Measurements from ENCODE around the gene CERS6. TPM values are rescaled to one million over a fixed set of nuclear protein-coding genes. Genes with fewer than 3 reads are reported as not detected.
A peak's percentile ranks its signal among the peaks of the same experiment; 100 is the strongest.
"Not testable (repeated sequence)": the region's sequence is repeated elsewhere in the genome, so short reads cannot be mapped to it uniquely, and the experiment has no call there.

CERS6 gene, protein sequence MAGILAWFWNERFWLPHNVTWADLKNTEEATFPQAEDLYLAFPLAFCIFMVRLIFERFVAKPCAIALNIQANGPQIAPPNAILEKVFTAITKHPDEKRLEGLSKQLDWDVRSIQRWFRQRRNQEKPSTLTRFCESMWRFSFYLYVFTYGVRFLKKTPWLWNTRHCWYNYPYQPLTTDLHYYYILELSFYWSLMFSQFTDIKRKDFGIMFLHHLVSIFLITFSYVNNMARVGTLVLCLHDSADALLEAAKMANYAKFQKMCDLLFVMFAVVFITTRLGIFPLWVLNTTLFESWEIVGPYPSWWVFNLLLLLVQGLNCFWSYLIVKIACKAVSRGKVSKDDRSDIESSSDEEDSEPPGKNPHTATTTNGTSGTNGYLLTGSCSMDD
- 66.1 to 67.4 TPM (median 66.5 TPM) in 3 replicates for total RNA-seq

- H3K4me3 Mint-ChIP-seq: no peak within 1 kb of the TSS
Measured at GRCh38 chr2:168455645-168456520, at the start of gene CERS6. CERS6 (plus strand) TSS chr2:168456272; CDS start chr2:168456449, 177 bp downstream.

DNA sequence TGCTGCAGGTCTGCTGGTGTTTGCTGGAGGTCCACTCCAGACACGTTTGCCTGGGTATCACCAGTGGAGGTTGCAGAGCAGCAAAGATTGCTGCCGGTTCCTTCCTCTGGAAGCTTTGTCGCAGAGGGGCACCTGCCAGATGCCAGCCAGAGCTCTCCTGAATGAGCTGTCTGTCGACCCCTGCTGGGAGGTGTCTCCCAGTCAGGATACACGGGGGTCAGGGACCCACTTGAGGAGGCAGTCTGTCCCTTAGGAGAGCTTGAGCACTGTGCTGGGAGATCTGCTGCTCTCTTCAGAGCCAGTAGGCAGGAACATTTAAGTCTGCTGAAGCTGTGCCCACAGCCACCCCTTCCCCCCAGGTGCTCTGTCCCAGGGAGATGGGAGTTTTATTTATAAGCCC lies 43.8 kb upstream of the CERS6 start:
- H3K27ac Mint-ChIP-seq; H3K4me3 Mint-ChIP-seq; DNase-seq (ENCODE audit: low spot score in 2 of 2, unreplicated experiment in 2 of 2); H3K27me3 Mint-ChIP-seq (ENCODE audit: low read depth); H3K4me1 Mint-ChIP-seq: not testable (repeated sequence)
- Mint-ChIP-seq H3K36me3 (peaks cover 10% of the 10 kb centered on the region), H3K9me3 (peaks cover 51% of the 10 kb centered on the region)

More at GRCh38 chr2:168455645-168456520, at the start of gene CERS6:
- TF ChIP-seq CTCF (IDR thresholded peaks at IDR 0.05; ENCODE audit: unreplicated experiment): no peak
- H3K4me1 Mint-ChIP-seq: peaks cover 31% of the 10 kb centered on the region
- H3K9me3 Mint-ChIP-seq: no peaks in the 10 kb centered on the region
- H3K27ac Mint-ChIP-seq: peak within 1 kb of the TSS; percentile 84
- H3K36me3 Mint-ChIP-seq: no peaks in the 10 kb centered on the region
- DNase-seq (ENCODE audit: low spot score in 2 of 2, unreplicated experiment in 2 of 2): peak; percentile 90 to 94
- H3K27me3 Mint-ChIP-seq (ENCODE audit: low read depth): no peaks in the 10 kb centered on the region

DNA sequence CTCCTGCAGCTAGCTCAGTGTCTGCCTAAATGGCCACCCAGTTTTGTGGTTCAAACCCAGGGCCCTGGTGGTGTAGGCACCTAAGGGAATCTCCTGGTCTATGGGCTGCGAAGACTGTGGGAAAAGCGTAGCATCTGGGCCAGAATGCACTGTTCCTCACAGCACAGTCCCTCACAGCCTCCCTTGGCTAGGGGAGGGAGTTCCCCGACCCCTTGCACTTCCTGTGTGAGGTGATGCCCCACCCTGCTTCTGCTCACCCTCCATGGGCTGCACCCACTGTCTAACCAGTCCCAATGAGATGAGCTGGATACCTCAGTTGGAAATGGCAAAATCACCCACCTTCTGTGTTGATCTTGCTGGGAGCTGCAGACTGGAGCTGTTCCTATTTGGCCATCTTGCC lies 43.0 kb upstream of the CERS6 start:
- not testable (repeated sequence) for H3K27ac Mint-ChIP-seq; H3K4me1 Mint-ChIP-seq; H3K27me3 Mint-ChIP-seq (ENCODE audit: low read depth); DNase-seq (ENCODE audit: low spot score in 2 of 2, unreplicated experiment in 2 of 2); H3K36me3 Mint-ChIP-seq; H3K4me3 Mint-ChIP-seq
- peaks cover 44% of the 10 kb centered on the region for H3K9me3 Mint-ChIP-seq

GRCh38 chr2:168416555-168416954 lies 39.5 kb upstream of the CERS6 start:
- no peak for TF ChIP-seq CTCF (IDR thresholded peaks at IDR 0.05; ENCODE audit: unreplicated experiment)
- Mint-ChIP-seq H3K4me3 (no peak overlapping the region), H3K4me1 (peaks cover 11% of the 10 kb centered on the region), H3K27me3 (ENCODE audit: low read depth) (no peaks in the 10 kb centered on the region), H3K9me3 (peaks cover 32% of the 10 kb centered on the region), H3K36me3 (peaks cover 7% of the 10 kb centered on the region), H3K27ac (no peak overlapping the region)
- DNase-seq (ENCODE audit: low spot score in 2 of 2, unreplicated experiment in 2 of 2): no peak

GRCh38 chr2:168422584-168422983 lies 33.5 kb upstream of the CERS6 start:
- Mint-ChIP-seq H3K4me3 (no peak overlapping the region), H3K36me3 (peaks cover 3% of the 10 kb centered on the region), H3K9me3 (peaks cover 14% of the 10 kb centered on the region), H3K27ac (no peak overlapping the region), H3K4me1 (peaks cover 28% of the 10 kb centered on the region), H3K27me3 (ENCODE audit: low read depth) (no peaks in the 10 kb centered on the region)
- no peak for DNase-seq (ENCODE audit: low spot score in 2 of 2, unreplicated experiment in 2 of 2)
- no peak for TF ChIP-seq CTCF (IDR thresholded peaks at IDR 0.05; ENCODE audit: unreplicated experiment)

- no peak overlapping the region for H3K27ac Mint-ChIP-seq
Measured at GRCh38 chr2:168424112-168424951, 31.7 kb upstream of the CERS6 start.

More at GRCh38 chr2:168424112-168424951, 31.7 kb upstream of the CERS6 start:
- Mint-ChIP-seq H3K36me3 (peaks cover 3% of the 10 kb centered on the region), H3K9me3 (peaks cover 18% of the 10 kb centered on the region), H3K4me1 (peaks cover 22% of the 10 kb centered on the region), H3K4me3 (no peak overlapping the region), H3K27me3 (ENCODE audit: low read depth) (no peaks in the 10 kb centered on the region)
- no peak for DNase-seq (ENCODE audit: low spot score in 2 of 2, unreplicated experiment in 2 of 2)
- no peak for TF ChIP-seq CTCF (IDR thresholded peaks at IDR 0.05; ENCODE audit: unreplicated experiment)
